Heart left ventricle (tissue), 13 donors: ENCODE measurements around the gene RILPL1.
"Not testable (repeated sequence)": the region's sequence is repeated elsewhere in the genome, so short reads cannot be mapped to it uniquely, and the experiment has no call there.

Experiments
- POLR2A ChIP-seq, 2 donors: fragments of 450-650 bp; IDR thresholded peaks; one replicate each; pipeline ENCODE4 v1.6.1; 2017; ENCODE audit warnings: antibody characterized with exemption in 2 of 2, mild to moderate bottlenecking in 2 of 2, moderate library complexity in 2 of 2
- TF ChIP-seq, protein P1 (sequence below), 12 donors: fragments of 200-600 bp; sonication (generic) in 4 of 12; IDR thresholded peaks; one replicate each; pipeline versions ENCODE4 v1.5.0 to v1.8.0; 2018 to 2022; ENCODE audit warnings: antibody characterized with exemption in 12 of 12, mild to moderate bottlenecking in 5 of 12
- donor health status: ischemic (EF 13 %, LVEDD 7.1; RV severe dilation, severe dysfunction).
- donor health status: DM: no; HTN: yes; CAD: no.
- donor health status: DM: no; HTN: no; CAD: no.
- donor health status: ischemic (EF 25% LVEDD 6.9; RV normal size, moderate dysfunction).
- donor health status: ischemic (EF 25% LVEDD 5.7; RV mildly dilated, moderate dysfunction).
- donor health status: ischemic (EF 35%, LVEDD 5.7; RV mildly dilated, moderate dysfunction).
- donor health status: nonischemic (EF 11% LVEDD 7.7; RV severe dilation, severe dysfunction).
- donor health status: DM: yes; HTN: yes; CAD: no.
- donor health status: PGD.
- donor health status: ischemic (EF 29% LVEDD 5.4; RV normal size, mild dysfunction).
- donor health status: nonischemic (EF 23%, LVEDD 6.1; RV moderate dilation, normal function).

DNA sequence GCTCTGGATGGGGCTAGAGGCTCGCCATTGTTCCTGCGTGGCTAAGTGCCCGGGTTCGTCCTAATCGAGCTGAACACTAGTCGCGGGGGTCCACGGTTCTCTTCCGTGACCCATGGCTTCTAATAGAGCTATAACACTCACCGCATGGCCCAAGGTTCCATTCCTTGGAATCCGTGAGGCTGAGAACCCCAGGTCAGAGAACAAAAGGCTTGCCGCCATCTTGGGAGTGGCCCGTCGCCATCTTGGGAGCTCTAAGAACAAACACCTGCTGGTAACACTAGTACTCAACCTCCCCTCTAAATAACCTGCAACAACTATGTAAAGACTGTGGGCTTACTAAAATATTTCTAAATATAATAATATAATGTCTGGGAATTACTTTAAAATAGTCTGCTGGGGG is 25.0 kb upstream of the RILPL1 start:
- TF ChIP-seq, protein P1, sequence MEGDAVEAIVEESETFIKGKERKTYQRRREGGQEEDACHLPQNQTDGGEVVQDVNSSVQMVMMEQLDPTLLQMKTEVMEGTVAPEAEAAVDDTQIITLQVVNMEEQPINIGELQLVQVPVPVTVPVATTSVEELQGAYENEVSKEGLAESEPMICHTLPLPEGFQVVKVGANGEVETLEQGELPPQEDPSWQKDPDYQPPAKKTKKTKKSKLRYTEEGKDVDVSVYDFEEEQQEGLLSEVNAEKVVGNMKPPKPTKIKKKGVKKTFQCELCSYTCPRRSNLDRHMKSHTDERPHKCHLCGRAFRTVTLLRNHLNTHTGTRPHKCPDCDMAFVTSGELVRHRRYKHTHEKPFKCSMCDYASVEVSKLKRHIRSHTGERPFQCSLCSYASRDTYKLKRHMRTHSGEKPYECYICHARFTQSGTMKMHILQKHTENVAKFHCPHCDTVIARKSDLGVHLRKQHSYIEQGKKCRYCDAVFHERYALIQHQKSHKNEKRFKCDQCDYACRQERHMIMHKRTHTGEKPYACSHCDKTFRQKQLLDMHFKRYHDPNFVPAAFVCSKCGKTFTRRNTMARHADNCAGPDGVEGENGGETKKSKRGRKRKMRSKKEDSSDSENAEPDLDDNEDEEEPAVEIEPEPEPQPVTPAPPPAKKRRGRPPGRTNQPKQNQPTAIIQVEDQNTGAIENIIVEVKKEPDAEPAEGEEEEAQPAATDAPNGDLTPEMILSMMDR (IDR thresholded peaks at IDR 0.05): not testable (repeated sequence)
- not testable (repeated sequence) for TF ChIP-seq POLR2A (IDR thresholded peaks at IDR 0.05)
